NCI-H128 (cell line): ENCODE data around the gene NRIP1.

Experiments used
- DNase-seq: peaks from one replicate; lab custom pipeline; 2025; ENCODE audit not compliant: unreplicated experiment; lab: John Stamatoyannopoulos, UW

NRIP1 gene

GRCh38 chr21:15064576-15065391 is at the start of gene NRIP1:
Gene NRIP1 (minus strand): TSS chr21:15065000. CDS start chr21:14968192, 96,808 bp downstream.
- peak; percentile 41 for DNase-seq

GRCh38 chr21:15112858-15113257 is 48.1 kb upstream of the NRIP1 start:
- DNase-seq: no peak

- no peak for DNase-seq
Observed at GRCh38 chr21:15108801-15109200, 44.0 kb upstream of the NRIP1 start.

- no peak for DNase-seq
Observed at GRCh38 chr21:15104470-15104869, 39.7 kb upstream of the NRIP1 start.

- no peak for DNase-seq
Observed at GRCh38 chr21:15098908-15099307, 34.1 kb upstream of the NRIP1 start.

- DNase-seq: no peak
Observed at GRCh38 chr21:15098181-15098580, 33.4 kb upstream of the NRIP1 start.

GRCh38 chr21:15097580-15097979 is 32.8 kb upstream of the NRIP1 start:
- DNase-seq: no peak

GRCh38 chr21:15096146-15096545 is 31.3 kb upstream of the NRIP1 start:
- no peak for DNase-seq

- no peak for DNase-seq
Observed at GRCh38 chr21:15095326-15095725, 30.5 kb upstream of the NRIP1 start.

- DNase-seq: no peak
Observed at GRCh38 chr21:15094706-15095105, 29.9 kb upstream of the NRIP1 start.

- DNase-seq: no peak
Observed at GRCh38 chr21:15093216-15093615, 28.4 kb upstream of the NRIP1 start.

- DNase-seq: no peak
Observed at GRCh38 chr21:15092745-15093144, 27.9 kb upstream of the NRIP1 start.

- DNase-seq: no peak
Observed at GRCh38 chr21:15090390-15090789, 25.6 kb upstream of the NRIP1 start.

GRCh38 chr21:15088488-15088887 is 23.7 kb upstream of the NRIP1 start:
- no peak for DNase-seq

GRCh38 chr21:15084668-15085067 is 19.9 kb upstream of the NRIP1 start:
- no peak for DNase-seq

- DNase-seq: no peak
Observed at GRCh38 chr21:15080526-15080925, 15.7 kb upstream of the NRIP1 start.

- DNase-seq: no peak
Observed at GRCh38 chr21:15079269-15079668, 14.5 kb upstream of the NRIP1 start.

GRCh38 chr21:15078180-15078579 is 13.4 kb upstream of the NRIP1 start:
- no peak for DNase-seq

- no peak for DNase-seq
Observed at GRCh38 chr21:15077529-15078145, 12.8 kb upstream of the NRIP1 start.

- DNase-seq: no peak
Observed at GRCh38 chr21:15076730-15077129, 11.9 kb upstream of the NRIP1 start.

GRCh38 chr21:15071009-15071408 is 6.2 kb upstream of the NRIP1 start:
- no peak for DNase-seq

- DNase-seq: no peak
Observed at GRCh38 chr21:15066123-15066575, 1.3 kb upstream of the NRIP1 start.
